GM23338 (cell line): ENCODE results near the gene MIA. TPM values are rescaled to one million over a fixed set of nuclear protein-coding genes. Genes with fewer than 3 reads are reported as not detected.

ENCODE experiments used
- ATAC-seq: fragments of 200-7000 bp; cut with Tn5 transposase; 3 replicates; pipeline ENCODE4 v1.9.1; 2020
- DNase-seq: peaks from one replicate; pipeline ENCODE4 v3.0.0-alpha.2; 2015; ENCODE audit warnings: low spot score
- H2AFZ ChIP-seq: fragments of 200-600 bp; sonication (generic); 2 replicates; pipeline ENCODE4 v1.8.0; 2016; ENCODE audit warnings: antibody characterized with exemption, mild to moderate bottlenecking, moderate library complexity
- H3F3A ChIP-seq: fragments of 200-600 bp; sonication (generic); replicated peaks from 2 replicates; pipeline ENCODE4 v1.8.0; 2017; ENCODE audit warnings: antibody characterized with exemption, mixed run types, low read depth
- H3K27ac ChIP-seq: fragments of 200-600 bp; sonication (generic); 2 replicates; pipeline ENCODE4 v1.6.1; 2016; ENCODE audit warnings: low read depth
- H3K27me3 ChIP-seq: fragments of 200-600 bp; sonication (generic); 2 replicates; pipeline ENCODE4 v1.8.0; 2016; ENCODE audit warnings: mild to moderate bottlenecking, mixed run types, moderate library complexity; ENCODE audit not compliant: insufficient read depth
- H3K36me3 ChIP-seq: fragments of 200-600 bp; sonication (generic); 2 replicates; pipeline ENCODE4 v1.8.0; 2016; ENCODE audit warnings: mild to moderate bottlenecking; ENCODE audit not compliant: insufficient read depth
- H3K4me1 ChIP-seq: fragments of 200-600 bp; sonication (generic); 2 replicates; pipeline ENCODE4 v1.8.0; 2016; ENCODE audit warnings: mild to moderate bottlenecking, moderate library complexity; ENCODE audit not compliant: insufficient read depth
- H3K4me2 ChIP-seq: fragments of 200-600 bp; sonication (generic); 2 replicates; pipeline ENCODE4 v1.7.1; 2017; ENCODE audit warnings: mixed run types
- H3K4me3 ChIP-seq: fragments of 200-600 bp; sonication (generic); 2 replicates; pipeline ENCODE4 v1.6.1; 2016; ENCODE audit warnings: mixed run types
- H3K79me2 ChIP-seq: fragments of 200-600 bp; sonication (generic); replicated peaks from 2 replicates; pipeline ENCODE4 v1.8.0; 2017; ENCODE audit warnings: mild to moderate bottlenecking; ENCODE audit not compliant: insufficient read depth
- H3K9me2 ChIP-seq: fragments of 200-600 bp; sonication (generic); 2 replicates; pipeline ENCODE4 v1.8.0; 2017; ENCODE audit not compliant: insufficient read depth
- H4K20me1 ChIP-seq: fragments of 200-600 bp; sonication (generic); replicated peaks from 2 replicates; pipeline ENCODE4 v1.8.0; 2017; ENCODE audit warnings: mild to moderate bottlenecking; ENCODE audit not compliant: insufficient read depth
- H3K27ac Mint-ChIP-seq: 2 replicates; pipeline ENCODE4 v1.8.0; 2020; ENCODE audit warnings: inconsistent platforms, mild to moderate bottlenecking, moderate library complexity, mixed read lengths
- H3K27me3 Mint-ChIP-seq: 3 replicates; pipeline ENCODE4 v1.8.0; 2022; ENCODE audit warnings: low read depth, mild to moderate bottlenecking, moderate library complexity, mixed read lengths, inconsistent platforms; ENCODE audit not compliant: insufficient read depth, poor library complexity
- H3K36me3 Mint-ChIP-seq: 3 replicates; pipeline ENCODE4 v1.8.0; 2021; ENCODE audit warnings: low read depth, mild to moderate bottlenecking, inconsistent platforms, moderate library complexity, mixed read lengths
- H3K4me1 Mint-ChIP-seq: 3 replicates; pipeline ENCODE4 v1.8.0; 2020; ENCODE audit warnings: mild to moderate bottlenecking, inconsistent platforms, mixed read lengths
- H3K4me3 Mint-ChIP-seq: 3 replicates; pipeline ENCODE4 v1.8.0; 2021; ENCODE audit warnings: moderate library complexity, mild to moderate bottlenecking, inconsistent platforms, mixed read lengths
- H3K9me3 Mint-ChIP-seq: 3 replicates; pipeline ENCODE4 v1.8.0; 2020; ENCODE audit warnings: moderate library complexity, mild to moderate bottlenecking, inconsistent platforms, mixed read lengths
- CREB1 ChIP-seq: fragments of 250-450 bp; sonication (Bioruptor Pico); IDR thresholded peaks from 2 replicates; pipeline ENCODE4 v1.5.0; 2020; ENCODE audit warnings: low read depth, mild to moderate bottlenecking, moderate library complexity
- EZH2 ChIP-seq: fragments of 200-600 bp; sonication (generic); IDR thresholded peaks from one replicate; pipeline ENCODE4 v1.8.0; 2017; ENCODE audit warnings: antibody characterized with exemption, mild to moderate bottlenecking, low read depth; ENCODE audit not compliant: unreplicated experiment
- EZH2phosphoT487 ChIP-seq: fragments of 200-600 bp; sonication (generic); IDR thresholded peaks from one replicate; pipeline ENCODE4 v1.8.1; 2018; ENCODE audit warnings: antibody characterized with exemption; ENCODE audit not compliant: unreplicated experiment
- JUNB ChIP-seq: IDR thresholded peaks from one replicate; pipeline ENCODE4 v1.6.1; 2016; ENCODE audit warnings: antibody characterized with exemption; ENCODE audit not compliant: unreplicated experiment
- NANOG ChIP-seq: IDR thresholded peaks from 2 replicates; pipeline ENCODE4 v1.6.1; 2016; ENCODE audit warnings: antibody characterized with exemption, borderline replicate concordance
- POLR2AphosphoS5 ChIP-seq: IDR thresholded peaks from 2 replicates; pipeline ENCODE4 v1.6.1; 2016; ENCODE audit warnings: antibody characterized with exemption, low read depth
- STAT1 ChIP-seq: IDR thresholded peaks from one replicate; pipeline ENCODE4 v1.6.1; 2016; ENCODE audit warnings: antibody characterized with exemption; ENCODE audit not compliant: unreplicated experiment
- ZNF114 ChIP-seq: fragments of 250-450 bp; sonication (Bioruptor Pico); IDR thresholded peaks from 2 replicates; pipeline ENCODE4 v1.5.0; 2020; ENCODE audit warnings: mild to moderate bottlenecking, moderate library complexity
- ZNF331 ChIP-seq: fragments of 250-450 bp; sonication (Bioruptor Pico); IDR thresholded peaks from 2 replicates; pipeline ENCODE4 v1.5.0; 2020; ENCODE audit warnings: low read depth, mild to moderate bottlenecking, moderate library complexity
- polyA plus RNA-seq: library from polyadenylated mRNA; unstranded; fragments of >200 nt; fragmentation: Nextera tagmentation; extraction: Ambion mirVana; gene quantifications from 2 replicates; pipeline ENCODE4 v1.2.1, GENCODE V29; 2016
- total RNA-seq: library from RNA; depleted of rRNA; stranded (reverse); fragments of >200 nt; shearing (Covaris generic); gene quantifications from 2 replicates; pipeline ENCODE4 v1.2.3, GENCODE V29; 2014
- TF ChIP-seq, protein P1 (sequence below): fragments of 250-450 bp; sonication (Bioruptor Pico); IDR thresholded peaks from 2 replicates; pipeline ENCODE4 v1.5.0; 2020; ENCODE audit warnings: mild to moderate bottlenecking, moderate library complexity
- TF ChIP-seq, protein P2 (sequence below): IDR thresholded peaks from 2 replicates; pipeline ENCODE4 v1.6.1; 2016; ENCODE audit warnings: antibody characterized with exemption
- TF ChIP-seq, protein P3 (sequence below): IDR thresholded peaks from one replicate; pipeline ENCODE4 v1.6.1; 2018; ENCODE audit warnings: antibody characterized with exemption; ENCODE audit not compliant: unreplicated experiment
- TF ChIP-seq, protein P4 (sequence below), 2 experiments: fragments of 200-600 bp in 1 of 2; sonication (generic) in 1 of 2; conservative IDR thresholded peaks; 2 replicates each; pipeline versions ENCODE4 v1.5.1 to v1.6.1; 2016 to 2017; ENCODE audit warnings: antibody characterized with exemption in 2 of 2, low read depth in 2 of 2, mild to moderate bottlenecking in 2 of 2, moderate library complexity in 1 of 2

MIA gene
- total and polyA plus RNA-seq, 2 experiments from 2014 or later = not detected

DNA sequence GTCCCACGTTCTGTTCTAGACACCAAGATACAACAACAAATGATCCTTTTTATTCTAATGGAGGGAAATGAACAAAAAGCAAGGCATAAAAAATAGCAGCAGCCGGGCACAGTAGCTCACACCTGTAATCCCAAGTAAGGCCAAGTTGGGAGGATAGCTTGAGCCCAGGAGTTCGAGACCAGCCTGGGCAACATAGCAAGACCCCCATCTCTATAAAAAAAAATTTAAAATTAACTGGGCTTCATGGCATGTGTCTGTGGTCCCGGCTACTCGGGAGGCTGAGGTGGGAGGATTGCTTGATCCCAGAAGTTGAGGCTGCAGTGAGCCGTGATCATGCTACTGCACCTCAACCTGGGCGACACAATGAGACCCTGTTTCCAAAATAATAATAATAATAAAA, 1.0 kb downstream of the MIA start:
- DNase-seq = no peak
- no peak overlapping the region for H3K27ac Mint-ChIP-seq
- Histone ChIP-seq H3K9me2 (no peaks in the 10 kb centered on the region), H3K4me1 (peaks cover 11% of the 10 kb centered on the region), H3K36me3 (no peaks in the 10 kb centered on the region), H3K4me2 (peak overlapping the region; percentile 73), H2AFZ (no peak overlapping the region), H4K20me1 (no peaks in the 10 kb centered on the region), H3K27me3 (no peaks in the 10 kb centered on the region), H3K27ac (peak overlapping the region; percentile 100), H3K79me2 (peaks cover 5% of the 10 kb centered on the region), H3F3A (peaks cover 5% of the 10 kb centered on the region; the same call in 1 of the 2 replicates), H3K4me3 (peak overlapping the region; percentile 54; the same call in 1 of the 2 replicates)
- H3K9me3 Mint-ChIP-seq = peaks cover 1% of the 10 kb centered on the region
- TF ChIP-seq EZH2 = no peak
- TF ChIP-seq ZNF331 (CRISPR knock-in tag) = no peak
- no peak for TF ChIP-seq CREB1
- TF ChIP-seq, protein P1, sequence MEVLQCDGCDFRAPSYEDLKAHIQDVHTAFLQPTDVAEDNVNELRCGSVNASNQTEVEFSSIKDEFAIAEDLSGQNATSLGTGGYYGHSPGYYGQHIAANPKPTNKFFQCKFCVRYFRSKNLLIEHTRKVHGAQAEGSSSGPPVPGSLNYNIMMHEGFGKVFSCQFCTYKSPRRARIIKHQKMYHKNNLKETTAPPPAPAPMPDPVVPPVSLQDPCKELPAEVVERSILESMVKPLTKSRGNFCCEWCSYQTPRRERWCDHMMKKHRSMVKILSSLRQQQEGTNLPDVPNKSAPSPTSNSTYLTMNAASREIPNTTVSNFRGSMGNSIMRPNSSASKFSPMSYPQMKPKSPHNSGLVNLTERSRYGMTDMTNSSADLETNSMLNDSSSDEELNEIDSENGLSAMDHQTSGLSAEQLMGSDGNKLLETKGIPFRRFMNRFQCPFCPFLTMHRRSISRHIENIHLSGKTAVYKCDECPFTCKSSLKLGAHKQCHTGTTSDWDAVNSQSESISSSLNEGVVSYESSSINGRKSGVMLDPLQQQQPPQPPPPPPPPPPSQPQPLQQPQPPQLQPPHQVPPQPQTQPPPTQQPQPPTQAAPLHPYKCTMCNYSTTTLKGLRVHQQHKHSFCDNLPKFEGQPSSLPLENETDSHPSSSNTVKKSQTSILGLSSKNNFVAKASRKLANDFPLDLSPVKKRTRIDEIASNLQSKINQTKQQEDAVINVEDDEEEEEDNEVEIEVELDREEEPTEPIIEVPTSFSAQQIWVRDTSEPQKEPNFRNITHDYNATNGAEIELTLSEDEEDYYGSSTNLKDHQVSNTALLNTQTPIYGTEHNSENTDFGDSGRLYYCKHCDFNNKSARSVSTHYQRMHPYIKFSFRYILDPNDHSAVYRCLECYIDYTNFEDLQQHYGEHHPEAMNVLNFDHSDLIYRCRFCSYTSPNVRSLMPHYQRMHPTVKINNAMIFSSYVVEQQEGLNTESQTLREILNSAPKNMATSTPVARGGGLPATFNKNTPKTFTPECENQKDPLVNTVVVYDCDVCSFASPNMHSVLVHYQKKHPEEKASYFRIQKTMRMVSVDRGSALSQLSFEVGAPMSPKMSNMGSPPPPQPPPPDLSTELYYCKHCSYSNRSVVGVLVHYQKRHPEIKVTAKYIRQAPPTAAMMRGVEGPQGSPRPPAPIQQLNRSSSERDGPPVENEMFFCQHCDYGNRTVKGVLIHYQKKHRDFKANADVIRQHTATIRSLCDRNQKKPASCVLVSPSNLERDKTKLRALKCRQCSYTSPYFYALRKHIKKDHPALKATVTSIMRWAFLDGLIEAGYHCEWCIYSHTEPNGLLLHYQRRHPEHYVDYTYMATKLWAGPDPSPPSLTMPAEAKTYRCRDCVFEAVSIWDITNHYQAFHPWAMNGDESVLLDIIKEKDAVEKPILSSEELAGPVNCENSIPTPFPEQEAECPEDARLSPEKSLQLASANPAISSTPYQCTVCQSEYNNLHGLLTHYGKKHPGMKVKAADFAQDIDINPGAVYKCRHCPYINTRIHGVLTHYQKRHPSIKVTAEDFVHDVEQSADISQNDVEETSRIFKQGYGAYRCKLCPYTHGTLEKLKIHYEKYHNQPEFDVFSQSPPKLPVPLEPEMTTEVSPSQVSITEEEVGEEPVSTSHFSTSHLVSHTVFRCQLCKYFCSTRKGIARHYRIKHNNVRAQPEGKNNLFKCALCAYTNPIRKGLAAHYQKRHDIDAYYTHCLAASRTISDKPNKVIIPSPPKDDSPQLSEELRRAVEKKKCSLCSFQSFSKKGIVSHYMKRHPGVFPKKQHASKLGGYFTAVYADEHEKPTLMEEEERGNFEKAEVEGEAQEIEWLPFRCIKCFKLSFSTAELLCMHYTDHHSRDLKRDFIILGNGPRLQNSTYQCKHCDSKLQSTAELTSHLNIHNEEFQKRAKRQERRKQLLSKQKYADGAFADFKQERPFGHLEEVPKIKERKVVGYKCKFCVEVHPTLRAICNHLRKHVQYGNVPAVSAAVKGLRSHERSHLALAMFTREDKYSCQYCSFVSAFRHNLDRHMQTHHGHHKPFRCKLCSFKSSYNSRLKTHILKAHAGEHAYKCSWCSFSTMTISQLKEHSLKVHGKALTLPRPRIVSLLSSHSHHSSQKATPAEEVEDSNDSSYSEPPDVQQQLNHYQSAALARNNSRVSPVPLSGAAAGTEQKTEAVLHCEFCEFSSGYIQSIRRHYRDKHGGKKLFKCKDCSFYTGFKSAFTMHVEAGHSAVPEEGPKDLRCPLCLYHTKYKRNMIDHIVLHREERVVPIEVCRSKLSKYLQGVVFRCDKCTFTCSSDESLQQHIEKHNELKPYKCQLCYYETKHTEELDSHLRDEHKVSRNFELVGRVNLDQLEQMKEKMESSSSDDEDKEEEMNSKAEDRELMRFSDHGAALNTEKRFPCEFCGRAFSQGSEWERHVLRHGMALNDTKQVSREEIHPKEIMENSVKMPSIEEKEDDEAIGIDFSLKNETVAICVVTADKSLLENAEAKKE (CRISPR knock-in tag) = no peak
- TF ChIP-seq, protein P2, sequence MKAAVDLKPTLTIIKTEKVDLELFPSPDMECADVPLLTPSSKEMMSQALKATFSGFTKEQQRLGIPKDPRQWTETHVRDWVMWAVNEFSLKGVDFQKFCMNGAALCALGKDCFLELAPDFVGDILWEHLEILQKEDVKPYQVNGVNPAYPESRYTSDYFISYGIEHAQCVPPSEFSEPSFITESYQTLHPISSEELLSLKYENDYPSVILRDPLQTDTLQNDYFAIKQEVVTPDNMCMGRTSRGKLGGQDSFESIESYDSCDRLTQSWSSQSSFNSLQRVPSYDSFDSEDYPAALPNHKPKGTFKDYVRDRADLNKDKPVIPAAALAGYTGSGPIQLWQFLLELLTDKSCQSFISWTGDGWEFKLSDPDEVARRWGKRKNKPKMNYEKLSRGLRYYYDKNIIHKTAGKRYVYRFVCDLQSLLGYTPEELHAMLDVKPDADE = no peak
- no peak for TF ChIP-seq ZNF114 (CRISPR knock-in tag)
- TF ChIP-seq, protein P3, sequence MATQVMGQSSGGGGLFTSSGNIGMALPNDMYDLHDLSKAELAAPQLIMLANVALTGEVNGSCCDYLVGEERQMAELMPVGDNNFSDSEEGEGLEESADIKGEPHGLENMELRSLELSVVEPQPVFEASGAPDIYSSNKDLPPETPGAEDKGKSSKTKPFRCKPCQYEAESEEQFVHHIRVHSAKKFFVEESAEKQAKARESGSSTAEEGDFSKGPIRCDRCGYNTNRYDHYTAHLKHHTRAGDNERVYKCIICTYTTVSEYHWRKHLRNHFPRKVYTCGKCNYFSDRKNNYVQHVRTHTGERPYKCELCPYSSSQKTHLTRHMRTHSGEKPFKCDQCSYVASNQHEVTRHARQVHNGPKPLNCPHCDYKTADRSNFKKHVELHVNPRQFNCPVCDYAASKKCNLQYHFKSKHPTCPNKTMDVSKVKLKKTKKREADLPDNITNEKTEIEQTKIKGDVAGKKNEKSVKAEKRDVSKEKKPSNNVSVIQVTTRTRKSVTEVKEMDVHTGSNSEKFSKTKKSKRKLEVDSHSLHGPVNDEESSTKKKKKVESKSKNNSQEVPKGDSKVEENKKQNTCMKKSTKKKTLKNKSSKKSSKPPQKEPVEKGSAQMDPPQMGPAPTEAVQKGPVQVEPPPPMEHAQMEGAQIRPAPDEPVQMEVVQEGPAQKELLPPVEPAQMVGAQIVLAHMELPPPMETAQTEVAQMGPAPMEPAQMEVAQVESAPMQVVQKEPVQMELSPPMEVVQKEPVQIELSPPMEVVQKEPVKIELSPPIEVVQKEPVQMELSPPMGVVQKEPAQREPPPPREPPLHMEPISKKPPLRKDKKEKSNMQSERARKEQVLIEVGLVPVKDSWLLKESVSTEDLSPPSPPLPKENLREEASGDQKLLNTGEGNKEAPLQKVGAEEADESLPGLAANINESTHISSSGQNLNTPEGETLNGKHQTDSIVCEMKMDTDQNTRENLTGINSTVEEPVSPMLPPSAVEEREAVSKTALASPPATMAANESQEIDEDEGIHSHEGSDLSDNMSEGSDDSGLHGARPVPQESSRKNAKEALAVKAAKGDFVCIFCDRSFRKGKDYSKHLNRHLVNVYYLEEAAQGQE = no peak
- no peak for TF ChIP-seq POLR2AphosphoS5
- no peak for TF ChIP-seq JUNB
- TF ChIP-seq EZH2phosphoT487 = no peak
- no peak for TF ChIP-seq STAT1
- TF ChIP-seq, protein P4, sequence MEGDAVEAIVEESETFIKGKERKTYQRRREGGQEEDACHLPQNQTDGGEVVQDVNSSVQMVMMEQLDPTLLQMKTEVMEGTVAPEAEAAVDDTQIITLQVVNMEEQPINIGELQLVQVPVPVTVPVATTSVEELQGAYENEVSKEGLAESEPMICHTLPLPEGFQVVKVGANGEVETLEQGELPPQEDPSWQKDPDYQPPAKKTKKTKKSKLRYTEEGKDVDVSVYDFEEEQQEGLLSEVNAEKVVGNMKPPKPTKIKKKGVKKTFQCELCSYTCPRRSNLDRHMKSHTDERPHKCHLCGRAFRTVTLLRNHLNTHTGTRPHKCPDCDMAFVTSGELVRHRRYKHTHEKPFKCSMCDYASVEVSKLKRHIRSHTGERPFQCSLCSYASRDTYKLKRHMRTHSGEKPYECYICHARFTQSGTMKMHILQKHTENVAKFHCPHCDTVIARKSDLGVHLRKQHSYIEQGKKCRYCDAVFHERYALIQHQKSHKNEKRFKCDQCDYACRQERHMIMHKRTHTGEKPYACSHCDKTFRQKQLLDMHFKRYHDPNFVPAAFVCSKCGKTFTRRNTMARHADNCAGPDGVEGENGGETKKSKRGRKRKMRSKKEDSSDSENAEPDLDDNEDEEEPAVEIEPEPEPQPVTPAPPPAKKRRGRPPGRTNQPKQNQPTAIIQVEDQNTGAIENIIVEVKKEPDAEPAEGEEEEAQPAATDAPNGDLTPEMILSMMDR (conservative IDR thresholded peaks at IDR 0.05; ENCODE audit: low read depth in 2 of 2) = no peak
- no peak for TF ChIP-seq NANOG
- peaks cover 6% of the 10 kb centered on the region; the same call in 2 of the 3 replicates for H3K36me3 Mint-ChIP-seq
- H3K4me1 Mint-ChIP-seq = peaks cover 20% of the 10 kb centered on the region
- peak overlapping the region; percentile 79; the same call in 2 of the 3 replicates for H3K4me3 Mint-ChIP-seq
- H3K27me3 Mint-ChIP-seq = peaks cover 17% of the 10 kb centered on the region
- ATAC-seq = no peak
